HEK293 (cell line): ENCODE measurements around the gene IGSF9.

ENCODE experiments used
- CTCF ChIP-seq: fragments of 450-650 bp; formaldehyde crosslinking; IDR thresholded peaks from 2 replicates; pipeline ENCODE4 v1.5.1; 2016; ENCODE audit warnings: missing biosample characterization, missing genetic modification characterization
- PRDM4 ChIP-seq: fragments of 450-650 bp; formaldehyde crosslinking; IDR thresholded peaks from 2 replicates; pipeline ENCODE4 v1.5.1; 2017; ENCODE audit warnings: missing biosample characterization, missing genetic modification characterization
- REST ChIP-seq: fragments of 450-650 bp; formaldehyde crosslinking; IDR thresholded peaks from 2 replicates; pipeline ENCODE4 v1.5.1; 2016; ENCODE audit warnings: missing biosample characterization, missing genetic modification characterization
- ZNF280C ChIP-seq: fragments of 450-650 bp; formaldehyde crosslinking; IDR thresholded peaks from 2 replicates; pipeline ENCODE4 v1.5.1; 2016; ENCODE audit warnings: missing biosample characterization, missing genetic modification characterization

GRCh38 chr1:159949981-159950381 lies 4.6 kb upstream of the IGSF9 start:
- TF ChIP-seq CTCF (tag by site-specific recombination) (no peak), REST (tag by site-specific recombination) (no peak), ZNF280C (no peak), PRDM4 (no peak)
